HG03571 (cell line): ENCODE data around the gene TLK1.
A peak's percentile ranks its signal among the peaks of the same experiment; 100 is the strongest.
"Not testable (repeated sequence)": the region's sequence is repeated elsewhere in the genome, so short reads cannot be mapped to it uniquely, and the experiment has no call there.

ENCODE experiments used
- ATAC-seq: cut with Tn5 transposase; IDR thresholded peaks from one replicate; pipeline ENCODE4 v1.9.1; 2021; ENCODE audit not compliant: unreplicated experiment

Gene TLK1

GRCh38 chr2:171146071-171146470, 14.6 kb downstream of the TLK1 start:
- no peak for ATAC-seq

DNA sequence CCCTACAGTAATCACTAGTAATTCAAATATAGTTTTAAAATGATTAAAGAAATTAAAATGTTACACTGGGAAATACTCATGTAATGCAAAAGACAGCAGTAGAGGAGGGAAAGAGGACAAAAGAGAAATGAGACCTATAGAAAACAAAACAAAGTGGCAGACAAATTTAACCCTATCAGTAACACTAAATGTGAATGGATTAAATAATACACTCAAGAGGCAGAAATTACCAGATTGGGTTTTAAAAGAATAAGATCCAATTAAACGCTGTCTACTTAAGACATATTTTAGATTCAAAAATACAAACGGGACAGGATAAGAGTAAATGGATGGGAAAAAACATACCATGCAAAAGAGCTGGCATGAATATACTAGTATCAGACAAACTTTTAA, 17.0 kb downstream of the TLK1 start:
- no peak for ATAC-seq

DNA sequence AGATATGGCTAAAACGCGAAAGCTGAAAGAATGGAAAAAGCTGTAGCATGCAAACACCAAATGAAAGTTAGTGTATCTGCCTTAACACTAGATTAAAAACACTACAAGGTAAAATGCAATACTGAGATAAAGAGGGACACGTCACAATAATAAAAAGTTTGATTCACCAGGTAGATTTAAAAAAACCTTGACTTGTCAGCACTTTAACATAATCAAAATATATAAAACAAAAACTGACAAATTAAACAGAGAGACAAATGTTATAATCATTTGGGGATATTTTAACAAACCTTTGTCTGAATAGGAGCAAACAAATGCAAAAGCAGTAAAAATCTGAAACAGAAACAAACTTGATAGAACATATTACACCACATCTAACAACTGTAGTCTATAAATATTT, 18.3 kb downstream of the TLK1 start:
- no peak for ATAC-seq

DNA sequence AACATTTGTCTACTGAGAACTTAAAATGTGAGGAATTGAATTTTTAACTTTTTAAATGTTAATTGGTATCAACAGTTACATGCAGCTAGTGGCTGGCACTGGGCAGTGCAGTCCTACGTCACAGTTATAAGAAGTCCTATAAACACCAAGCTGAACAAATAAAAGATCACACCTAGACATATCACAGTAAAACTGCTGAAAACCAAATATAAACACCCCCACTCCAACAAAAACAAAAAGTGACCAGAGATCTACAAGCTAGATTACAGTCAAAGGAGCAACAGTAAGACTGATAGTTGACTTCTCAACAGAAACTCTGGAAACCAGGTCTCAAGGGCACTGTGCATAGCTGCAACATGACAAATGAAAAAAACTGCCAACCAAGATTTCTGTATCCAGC, 19.4 kb downstream of the TLK1 start:
- ATAC-seq, result no peak

GRCh38 chr2:171139860-171140259, 20.8 kb downstream of the TLK1 start:
- ATAC-seq, result no peak

DNA sequence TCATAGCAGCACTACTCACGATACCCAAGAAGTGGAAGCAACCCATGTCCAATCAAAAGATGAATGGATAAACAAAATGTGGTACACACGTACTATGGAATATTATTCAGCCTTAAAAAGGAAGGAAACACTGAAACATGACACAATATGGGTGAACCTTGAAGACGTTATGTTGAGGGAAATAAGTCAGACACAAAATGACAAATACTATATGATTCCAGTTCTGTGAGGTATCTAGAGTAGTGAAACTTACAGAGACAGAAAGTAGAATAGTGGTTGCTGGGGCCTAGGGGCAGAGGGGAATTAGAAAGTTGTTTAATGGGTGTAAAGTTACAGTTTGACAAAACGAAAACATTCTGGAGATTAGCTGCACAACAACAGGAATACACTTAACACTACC, 24.7 kb downstream of the TLK1 start:
- ATAC-seq, result peak; percentile 78

GRCh38 chr2:171134624-171135230, 26.0 kb downstream of the TLK1 start:
- no peak for ATAC-seq

- ATAC-seq, result no peak
These were observed 28.6 kb downstream of the TLK1 start for GRCh38 chr2:171132086-171132485.

GRCh38 chr2:171128461-171128860, 32.2 kb downstream of the TLK1 start:
- no peak for ATAC-seq

- ATAC-seq, result no peak
These were observed 36.2 kb downstream of the TLK1 start for GRCh38 chr2:171124541-171124940.

DNA sequence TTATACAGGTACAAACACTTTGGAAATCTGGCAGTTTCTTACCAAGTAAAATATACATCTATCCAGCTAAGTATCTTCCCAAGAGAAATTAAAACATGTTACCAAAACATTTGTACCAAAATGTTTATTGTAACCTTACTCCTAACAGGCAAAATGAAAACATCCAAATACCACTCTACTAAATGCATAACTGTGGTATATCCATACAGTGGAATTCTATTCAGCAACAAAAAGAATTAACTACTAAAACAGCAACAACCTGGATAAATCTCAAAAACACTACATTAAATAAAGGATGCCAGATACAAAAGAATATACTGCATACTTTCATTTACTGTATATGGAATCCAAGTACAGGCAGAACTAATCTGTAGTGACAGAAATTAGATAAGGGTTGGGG, 51.1 kb downstream of the TLK1 start:
- no peak for ATAC-seq

DNA sequence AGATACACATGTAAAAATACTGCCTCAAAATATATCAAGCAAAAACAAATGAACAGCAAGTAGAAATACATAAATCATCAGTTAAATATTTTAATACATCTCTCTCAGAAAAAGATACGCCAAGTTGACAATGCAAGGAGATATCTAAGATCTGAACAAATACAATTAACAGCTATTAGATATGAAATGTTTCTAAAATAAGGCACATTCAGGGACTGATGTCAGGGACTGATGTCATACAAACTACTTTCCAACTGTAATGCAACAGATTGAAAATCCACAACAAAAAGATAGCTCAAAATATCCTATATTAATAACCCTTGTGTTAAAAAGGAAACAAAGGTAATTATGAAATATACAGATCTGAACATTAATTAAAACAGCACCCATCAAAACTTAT, 51.7 kb downstream of the TLK1 start:
- ATAC-seq, result no peak

- no peak for ATAC-seq
These were observed 52.9 kb downstream of the TLK1 start for GRCh38 chr2:171107803-171108202.

GRCh38 chr2:171104379-171104778, 56.3 kb downstream of the TLK1 start:
- no peak for ATAC-seq

DNA sequence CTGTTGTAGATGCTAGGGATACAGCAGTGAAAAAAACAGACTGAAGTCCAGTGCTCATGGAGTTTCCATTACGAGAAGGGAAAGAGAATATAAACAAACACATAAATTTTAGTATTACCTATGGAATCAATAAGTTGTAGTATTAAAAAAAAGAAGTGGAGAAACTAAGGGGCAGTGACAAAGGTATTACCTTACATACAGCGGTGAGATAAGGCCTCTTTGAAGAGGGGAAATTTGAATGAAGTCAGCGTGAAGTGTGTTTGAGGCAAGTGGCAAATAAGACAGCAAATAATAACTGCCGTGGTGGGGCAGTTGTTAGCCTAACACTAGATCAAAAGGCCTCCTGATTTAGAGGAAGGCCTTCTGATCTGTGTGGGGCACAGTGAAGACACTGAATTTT, 57.9 kb downstream of the TLK1 start:
- no peak for ATAC-seq

DNA sequence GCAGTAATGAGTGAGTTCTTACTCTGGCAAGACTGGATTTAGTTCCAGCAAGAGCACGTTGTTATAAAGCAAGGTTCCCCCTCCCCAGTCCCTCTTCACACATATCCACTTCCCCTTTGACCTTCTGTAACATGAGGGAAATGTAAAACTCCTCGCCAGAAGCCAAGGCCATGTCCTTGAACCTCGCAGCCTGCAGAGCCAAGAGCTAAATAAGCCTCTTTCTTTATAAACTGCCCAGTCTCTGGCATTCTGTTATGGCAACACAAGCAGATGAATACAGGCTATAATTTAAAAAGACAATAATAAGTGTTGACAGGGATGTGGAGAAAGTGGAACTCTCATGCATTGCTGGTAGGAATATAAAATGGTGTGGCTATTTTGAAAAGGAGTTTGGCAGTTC, 60.3 kb downstream of the TLK1 start:
- ATAC-seq, result no peak

DNA sequence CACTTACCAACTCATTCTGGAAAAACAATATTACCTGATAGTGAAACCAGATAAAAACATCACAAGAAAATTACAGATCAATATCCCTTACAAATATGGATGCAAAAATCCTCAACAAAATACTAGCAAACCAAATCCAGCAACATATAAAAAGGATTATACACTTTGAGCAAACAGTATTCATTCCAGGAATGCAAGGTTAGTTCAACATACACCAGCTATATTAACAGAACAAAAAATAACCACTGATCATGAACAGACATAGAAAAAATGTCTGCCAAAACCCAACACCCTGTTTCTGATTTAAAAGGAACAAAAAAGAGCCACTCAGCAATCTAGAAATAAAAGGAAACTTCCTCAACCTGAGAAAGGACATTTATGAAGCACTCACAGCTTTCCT, 62.1 kb downstream of the TLK1 start:
- no peak for ATAC-seq

GRCh38 chr2:171095014-171095582, 65.6 kb downstream of the TLK1 start:
- no peak for ATAC-seq

- ATAC-seq, result not testable (repeated sequence)
These were observed 69.2 kb downstream of the TLK1 start for GRCh38 chr2:171091517-171091916.

- ATAC-seq, result no peak
These were observed 71.2 kb downstream of the TLK1 start for GRCh38 chr2:171089489-171089888.

DNA sequence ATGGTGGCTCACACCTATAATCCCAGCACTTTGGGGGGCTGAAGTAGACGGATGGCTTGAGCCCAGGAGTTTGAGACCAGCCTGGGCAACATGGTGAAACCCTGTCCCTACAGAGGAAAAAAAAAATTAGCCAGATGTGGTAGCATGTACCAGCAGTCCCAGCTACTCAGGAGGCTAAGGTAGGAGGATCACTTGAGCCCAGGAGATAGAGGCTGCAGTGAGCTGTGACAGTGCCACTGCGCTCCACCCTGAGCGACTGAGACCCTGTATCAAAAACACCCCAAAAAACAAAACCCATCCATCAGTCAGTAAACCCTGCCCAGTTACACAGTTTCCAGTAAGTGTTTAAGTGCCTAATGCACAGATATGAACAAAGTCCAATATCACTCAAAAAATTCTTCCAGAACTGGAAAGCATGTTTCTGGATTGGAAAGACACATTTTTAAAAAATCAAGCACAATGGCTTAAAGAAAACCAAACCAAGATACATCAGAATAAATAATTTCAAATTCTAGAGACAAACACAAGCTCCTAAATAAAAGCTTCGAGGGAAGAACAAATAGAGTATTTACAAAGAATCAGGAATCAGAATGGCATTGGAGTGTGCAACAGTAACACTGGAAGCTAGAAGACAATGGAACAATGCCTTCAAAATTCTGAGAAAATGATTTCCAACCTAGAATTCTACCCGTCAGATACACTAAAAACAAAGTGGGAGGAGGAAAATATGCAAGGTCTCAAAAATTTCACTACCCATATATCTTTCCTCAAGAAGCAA, 72.4 kb downstream of the TLK1 start:
- no peak for ATAC-seq

DNA sequence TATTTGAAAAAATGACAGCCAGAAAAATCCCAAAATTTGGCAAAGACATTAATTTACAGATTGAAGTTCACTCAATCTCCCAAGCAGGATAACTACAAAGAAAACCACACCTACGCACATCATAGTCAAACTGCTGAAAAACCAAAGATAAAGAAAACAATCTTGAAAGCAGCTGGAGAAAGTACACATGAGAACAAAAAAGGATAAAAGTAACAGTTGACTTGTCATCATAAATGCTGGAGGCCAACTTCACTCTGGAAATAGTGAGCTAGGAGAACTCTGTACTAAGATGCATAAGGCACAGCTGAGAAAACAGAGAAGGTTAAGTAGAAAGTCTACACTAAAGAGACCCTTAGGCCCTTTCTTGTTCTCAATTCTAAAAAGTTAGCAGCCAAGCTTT, 73.1 kb downstream of the TLK1 start:
- no peak for ATAC-seq
